ENCODE measurements around the gene GRIK5.
"Not testable (repeated sequence)": the region's sequence is repeated elsewhere in the genome, so short reads cannot be mapped to it uniquely, and the experiment has no call there.

GRIK5 gene

DNA sequence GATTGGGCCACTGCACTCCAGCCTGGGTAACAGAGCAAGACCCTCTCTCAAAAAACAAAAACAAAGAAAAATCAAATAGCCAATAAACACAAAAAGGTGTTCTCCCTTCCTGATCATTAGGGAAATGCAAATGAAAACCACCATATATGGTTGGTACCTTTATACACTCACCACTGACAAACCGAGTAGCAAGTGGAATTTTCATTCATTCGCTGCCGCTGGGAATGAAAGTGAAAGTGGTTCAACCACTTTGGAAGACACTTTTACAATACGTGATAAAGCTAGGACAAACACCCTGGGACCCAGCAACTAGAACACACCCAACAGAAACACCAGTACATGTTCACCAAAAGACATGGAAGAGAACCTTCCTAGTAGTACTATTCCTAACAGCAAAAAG, 21.0 kb downstream of the GRIK5 start:
- no peak for DNase-seq (ENCODE audit: low read depth)

DNA sequence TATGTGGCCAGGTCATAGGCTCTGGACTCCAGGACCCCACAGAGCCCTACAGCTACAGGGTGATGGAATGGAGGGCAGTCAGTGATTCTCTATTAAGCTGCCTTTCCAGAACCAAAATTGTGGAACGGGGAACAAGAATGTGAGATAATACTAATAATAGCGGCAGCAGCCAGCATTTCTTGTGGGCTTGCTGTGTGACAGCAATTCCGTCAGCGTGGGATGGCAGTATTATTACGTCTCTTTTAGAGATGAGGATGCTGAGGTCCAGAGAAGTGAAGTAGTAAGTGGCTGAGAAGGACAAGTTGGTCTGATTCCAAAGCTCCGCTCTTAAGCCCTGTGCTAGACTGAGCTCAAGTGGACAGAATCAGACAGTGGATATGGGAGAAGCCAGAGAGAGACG, 24.4 kb downstream of the GRIK5 start:
- DNase-seq (ENCODE audit: low read depth), result no peak

DNA sequence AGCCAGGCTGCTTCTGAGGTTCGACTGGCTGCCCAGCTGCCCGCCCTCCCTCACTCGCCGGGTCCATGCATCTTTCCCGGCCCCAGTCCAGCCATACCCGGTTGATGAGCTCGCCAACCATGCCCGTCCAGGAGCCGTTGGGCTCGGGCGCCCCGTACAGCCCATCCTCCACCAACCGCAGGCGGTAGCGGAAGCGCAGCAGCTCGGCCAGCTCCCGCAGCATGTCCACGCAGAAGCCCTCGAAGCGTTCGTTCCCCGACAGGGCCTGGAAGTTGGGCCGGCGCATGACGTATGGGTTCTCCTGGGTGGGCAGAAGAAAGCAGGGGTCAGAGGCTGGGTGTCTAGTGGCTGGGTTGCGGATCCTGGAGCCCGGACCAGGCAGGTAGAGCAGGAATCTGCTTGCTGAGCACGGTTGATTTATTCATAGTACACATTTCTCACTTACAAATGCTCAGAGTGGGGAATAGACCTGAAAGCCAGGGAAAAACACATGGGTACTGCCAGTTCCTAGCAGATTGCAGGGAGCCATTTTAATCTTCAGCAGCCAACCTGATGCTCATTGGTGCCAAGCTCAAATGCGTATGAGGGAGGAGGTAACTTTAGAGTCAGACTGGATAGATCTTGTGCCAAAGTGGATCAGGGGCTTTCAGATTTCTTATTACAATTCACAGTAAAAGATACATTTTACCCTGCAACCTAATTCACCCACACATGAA, 27.4 kb downstream of the GRIK5 start:
- DNase-seq (ENCODE audit: low read depth), result no peak

DNA sequence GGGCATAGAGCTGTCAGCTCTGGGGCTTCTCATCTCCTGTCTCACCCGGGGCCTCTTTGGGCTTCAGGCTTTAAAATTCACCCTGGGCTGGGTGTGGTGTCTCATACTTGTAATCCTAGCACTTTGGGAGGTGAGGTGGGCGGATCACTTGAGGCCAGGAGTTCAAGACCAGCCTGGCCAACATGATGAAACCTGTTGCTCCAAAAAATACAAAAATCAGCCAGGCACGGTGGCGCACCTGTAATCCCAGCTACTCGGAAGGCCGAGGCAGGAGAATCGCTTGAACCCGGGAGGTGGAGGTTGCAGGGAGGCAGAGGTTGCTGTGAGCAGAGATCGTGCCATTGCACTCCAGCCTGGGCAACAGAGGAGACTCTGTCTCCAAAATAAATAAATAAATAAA, 29.5 kb downstream of the GRIK5 start:
- DNase-seq (ENCODE audit: low read depth), result not testable (repeated sequence)

DNA sequence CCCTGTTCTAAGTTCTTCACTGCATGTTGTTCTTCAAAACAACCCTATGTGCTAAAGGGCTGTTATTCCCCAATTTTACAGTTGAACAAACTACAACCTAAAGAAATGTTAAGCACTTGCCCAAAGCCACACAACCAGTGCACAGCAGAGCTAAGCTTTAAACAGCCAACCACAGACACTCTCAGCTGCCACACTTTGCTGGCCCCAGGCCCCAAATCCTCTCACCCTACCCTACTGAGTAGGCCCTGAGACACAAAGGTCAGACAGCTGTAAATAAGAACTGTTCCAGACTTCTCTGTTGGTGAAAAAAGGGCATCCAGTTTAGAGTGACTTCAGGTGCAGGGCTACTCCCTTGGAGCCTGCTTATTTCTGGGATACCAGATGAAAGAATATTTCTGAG, 30.0 kb downstream of the GRIK5 start:
- no peak for DNase-seq (ENCODE audit: low read depth)

DNA sequence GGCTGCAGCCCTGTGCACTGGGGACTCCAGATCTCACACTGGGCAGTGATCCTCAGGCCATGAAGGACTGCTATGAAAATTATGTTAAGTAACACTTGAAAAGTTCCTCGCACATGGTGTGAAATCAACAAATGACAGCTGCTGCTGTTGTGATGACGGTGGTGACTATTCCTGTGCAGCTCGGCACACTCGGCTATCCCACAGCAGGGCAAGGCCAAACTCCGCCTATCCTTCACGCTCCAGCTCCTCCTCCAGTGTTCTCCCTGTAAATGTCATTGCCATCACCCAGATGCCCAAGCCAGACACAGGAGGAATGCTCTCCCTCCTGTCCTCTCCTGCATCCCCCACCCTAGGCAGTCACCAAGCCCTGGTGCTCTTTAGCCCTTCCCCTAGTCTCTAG, 31.3 kb downstream of the GRIK5 start:
- DNase-seq (ENCODE audit: low read depth), result no peak

DNA sequence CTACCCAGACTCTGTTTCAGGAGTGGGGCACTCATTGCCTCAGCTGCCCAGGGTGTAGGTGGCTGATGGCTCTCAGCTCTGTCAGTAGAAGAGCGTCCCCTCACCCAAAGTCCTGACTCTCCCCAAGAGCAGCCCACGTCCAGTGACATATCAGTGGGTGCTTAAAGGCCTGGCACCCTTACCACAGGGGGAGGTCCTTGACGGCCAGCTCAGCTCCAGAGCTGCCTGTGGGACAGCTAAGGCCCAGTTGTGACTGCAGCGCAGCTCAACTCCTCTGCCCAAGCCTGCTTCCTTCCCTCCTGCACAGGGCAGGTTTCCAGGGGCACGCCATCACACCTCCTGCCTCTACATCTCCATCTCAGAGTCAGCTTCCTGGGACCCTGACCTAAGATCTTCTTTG, 32.4 kb downstream of the GRIK5 start:
- DNase-seq (ENCODE audit: low read depth), result no peak

DNA sequence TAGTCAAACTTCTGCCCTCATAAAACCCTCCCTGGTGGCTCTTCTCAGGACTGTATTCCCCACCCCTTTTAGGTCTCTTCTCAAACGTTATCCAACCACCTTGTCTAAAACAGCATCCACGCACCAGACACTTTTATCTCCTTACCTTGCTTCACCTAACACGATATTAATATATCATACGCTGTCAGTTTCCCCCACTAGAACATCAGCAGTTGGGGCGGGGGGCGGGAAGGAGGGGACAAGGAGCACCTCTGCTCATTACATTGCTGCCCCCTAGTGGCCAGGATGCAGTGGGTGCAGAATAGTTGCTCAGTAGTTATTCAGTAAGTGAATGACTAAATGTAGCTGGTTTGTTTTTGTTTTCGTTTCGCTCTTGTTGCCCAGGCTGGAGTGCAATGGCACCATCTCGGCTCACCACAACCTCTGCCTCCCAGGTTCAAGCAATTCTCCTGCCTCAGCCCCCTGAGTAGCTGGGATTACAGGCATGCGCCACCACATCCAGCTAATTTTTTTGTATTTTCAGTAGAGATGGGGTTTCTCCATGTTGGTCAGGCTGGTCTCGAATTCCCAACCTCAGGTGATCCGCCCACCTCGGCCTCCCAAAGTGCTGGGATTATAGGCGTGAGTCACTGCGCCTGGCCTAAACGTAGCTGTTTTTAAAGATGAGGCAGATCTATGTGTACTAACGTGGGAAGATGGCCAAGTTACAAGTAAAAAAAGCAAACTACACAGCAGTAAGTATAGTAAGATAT, 35.2 kb downstream of the GRIK5 start:
- DNase-seq (ENCODE audit: low read depth), result peak; percentile 83

DNA sequence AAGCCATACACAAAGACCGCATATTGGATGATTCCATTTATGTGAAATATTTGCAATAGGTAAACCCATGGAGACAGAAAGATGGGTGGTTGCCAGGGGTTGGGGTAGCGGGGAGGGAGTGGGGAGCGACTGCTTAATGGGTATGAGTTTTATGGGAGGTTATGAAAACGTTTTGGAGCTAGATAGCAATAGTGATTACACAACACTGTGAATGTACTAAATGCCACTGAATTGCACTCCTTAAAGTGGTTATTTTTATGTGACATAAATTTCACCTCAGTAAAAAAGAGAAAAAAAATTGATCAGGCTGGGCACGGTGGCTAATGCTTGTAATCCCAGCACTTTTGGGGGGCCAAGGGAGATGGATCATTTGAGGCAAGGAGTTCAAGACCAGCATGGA, 36.6 kb downstream of the GRIK5 start:
- DNase-seq (ENCODE audit: low read depth), result no peak

DNA sequence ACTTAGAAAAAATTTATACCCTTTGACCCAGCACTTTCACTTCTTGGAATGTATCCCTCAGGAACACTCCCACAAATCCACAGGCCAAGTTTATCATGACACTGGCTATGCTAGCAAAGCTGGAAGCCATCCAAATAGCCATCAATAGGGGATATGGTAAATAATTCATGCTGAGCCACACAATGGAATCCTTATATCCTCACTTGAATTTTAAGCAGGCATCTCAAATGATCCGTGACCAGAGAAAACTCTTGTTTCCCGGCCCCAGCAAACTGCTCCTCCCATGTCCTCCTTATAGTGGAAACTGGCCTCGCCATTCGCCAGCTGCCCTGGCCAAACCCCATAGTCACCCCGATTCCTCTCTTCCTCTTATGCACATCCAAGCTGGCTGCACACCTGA, 37.6 kb downstream of the GRIK5 start:
- DNase-seq (ENCODE audit: low read depth), result no peak

DNA sequence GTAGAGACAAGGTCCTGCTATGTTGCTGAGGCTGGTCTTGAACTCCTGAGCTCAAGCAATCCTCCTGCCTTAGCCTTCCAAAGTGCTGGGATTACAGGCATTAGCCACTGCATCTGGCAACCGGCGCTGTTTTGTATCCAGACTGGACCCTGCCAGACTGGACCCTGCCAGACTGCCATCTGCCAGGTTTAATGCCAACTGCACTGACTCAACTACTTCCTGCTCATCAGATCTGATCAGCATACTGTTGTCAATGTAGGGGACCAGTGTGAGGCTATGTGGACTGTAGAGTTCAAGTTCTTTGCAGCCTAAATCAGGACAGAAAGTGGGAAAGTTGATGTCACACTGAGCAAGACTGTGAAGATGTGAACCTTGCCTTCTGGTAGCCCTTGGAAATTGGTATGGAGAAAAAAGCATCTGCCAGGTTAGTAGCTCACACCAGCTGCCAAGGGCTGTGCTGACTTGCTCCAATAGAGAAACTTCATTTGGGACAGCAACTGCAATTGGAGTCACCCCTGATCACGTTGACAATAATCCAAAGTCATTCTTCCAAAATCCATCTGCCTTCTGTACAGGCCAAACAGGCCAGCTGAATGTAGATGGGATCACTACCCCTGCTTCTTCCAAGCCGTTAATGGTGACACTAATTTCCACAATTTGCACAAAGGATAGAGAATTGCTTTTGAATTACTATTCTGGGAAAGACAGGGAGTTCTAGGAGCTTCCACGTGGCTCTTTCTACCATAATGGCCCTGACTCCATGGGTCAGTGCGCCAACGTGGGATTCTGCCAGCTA, 39.2 kb downstream of the GRIK5 start:
- DNase-seq (ENCODE audit: low read depth), result no peak

DNA sequence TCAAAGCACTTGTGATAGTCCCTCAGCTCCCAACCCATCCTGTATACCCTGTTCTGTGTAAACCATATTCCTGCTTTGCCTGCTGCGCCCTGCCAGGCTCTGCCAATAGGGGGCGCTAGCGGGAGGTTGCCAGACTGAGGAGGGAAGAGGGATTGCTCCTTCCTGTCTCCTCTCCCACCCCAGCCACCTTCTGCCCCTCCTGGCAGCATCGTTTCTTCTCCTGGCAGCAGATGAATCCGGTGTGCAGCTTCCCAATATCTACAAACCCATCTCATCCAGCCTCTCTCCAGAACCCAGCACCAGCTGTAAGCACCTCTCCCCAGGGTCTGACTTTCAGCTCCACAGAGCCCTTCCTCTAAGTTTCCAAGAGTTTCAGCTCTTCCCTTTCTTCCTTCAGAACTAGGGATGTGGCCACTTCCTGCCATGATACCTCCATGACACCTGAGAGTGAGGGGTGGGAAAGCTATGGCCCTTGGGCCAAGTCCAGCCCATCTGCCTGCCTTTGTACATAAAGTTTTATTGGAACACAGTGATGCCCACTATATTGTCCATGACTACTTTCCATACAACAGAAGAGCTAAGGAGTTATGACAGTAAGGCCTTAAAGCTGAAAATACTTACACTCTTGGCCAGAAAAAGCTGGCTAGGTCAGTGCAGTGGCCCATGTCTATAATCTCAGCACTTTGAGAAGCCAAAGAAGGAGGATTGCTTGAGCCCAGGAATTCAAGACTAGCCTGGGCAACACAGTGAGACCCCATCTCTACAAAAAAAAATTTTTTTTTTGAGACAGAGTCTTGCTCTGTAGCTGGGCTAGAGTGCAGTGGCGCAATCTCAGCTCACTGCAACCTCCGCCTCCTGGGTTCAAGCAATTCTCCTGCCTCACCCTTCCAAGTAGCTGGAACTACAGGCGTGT, 41.4 kb downstream of the GRIK5 start:
- no peak for DNase-seq (ENCODE audit: low read depth)

DNA sequence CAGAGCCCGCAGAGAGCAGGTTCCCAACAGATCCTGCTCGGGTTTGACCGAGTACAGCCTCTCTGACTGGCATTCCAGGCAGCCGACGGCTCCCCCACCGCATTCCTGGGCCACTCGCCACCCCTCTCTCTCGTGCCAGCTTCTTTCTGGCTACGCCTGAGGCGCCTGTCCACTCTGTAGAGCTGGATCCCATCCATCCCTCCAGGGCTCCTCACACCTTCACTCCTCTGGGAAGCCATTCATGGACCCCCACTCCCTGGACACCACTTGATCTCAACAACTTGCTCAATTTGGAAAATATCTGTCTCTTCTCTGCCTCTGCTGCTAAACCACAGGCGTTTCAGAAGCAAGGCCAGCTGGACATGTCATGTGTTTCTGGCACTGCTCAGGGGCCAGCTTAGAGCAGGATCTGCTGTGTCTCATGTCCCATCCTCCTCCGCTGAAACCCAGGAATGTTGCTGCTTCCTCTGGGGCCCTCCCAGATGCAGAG, 45.3 kb downstream of the GRIK5 start:
- DNase-seq (ENCODE audit: low read depth), result peak; percentile 28

DNA sequence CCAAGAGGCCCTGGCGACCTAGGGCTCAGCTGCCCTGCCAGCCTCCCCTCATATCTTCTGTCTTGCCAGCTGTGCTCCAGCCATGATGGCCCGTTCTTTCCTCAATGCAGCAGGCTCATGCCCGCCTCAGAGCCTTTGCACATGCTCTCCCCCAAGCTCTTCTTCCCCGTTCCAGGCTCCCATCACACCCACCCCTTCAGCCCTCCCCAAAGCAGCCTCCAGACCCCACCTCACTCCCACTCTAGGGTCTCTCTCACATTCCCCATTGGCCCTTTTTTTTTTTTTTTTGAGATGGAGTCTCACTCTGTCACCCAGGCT, 46.1 kb downstream of the GRIK5 start:
- DNase-seq (ENCODE audit: low read depth), result no peak

DNA sequence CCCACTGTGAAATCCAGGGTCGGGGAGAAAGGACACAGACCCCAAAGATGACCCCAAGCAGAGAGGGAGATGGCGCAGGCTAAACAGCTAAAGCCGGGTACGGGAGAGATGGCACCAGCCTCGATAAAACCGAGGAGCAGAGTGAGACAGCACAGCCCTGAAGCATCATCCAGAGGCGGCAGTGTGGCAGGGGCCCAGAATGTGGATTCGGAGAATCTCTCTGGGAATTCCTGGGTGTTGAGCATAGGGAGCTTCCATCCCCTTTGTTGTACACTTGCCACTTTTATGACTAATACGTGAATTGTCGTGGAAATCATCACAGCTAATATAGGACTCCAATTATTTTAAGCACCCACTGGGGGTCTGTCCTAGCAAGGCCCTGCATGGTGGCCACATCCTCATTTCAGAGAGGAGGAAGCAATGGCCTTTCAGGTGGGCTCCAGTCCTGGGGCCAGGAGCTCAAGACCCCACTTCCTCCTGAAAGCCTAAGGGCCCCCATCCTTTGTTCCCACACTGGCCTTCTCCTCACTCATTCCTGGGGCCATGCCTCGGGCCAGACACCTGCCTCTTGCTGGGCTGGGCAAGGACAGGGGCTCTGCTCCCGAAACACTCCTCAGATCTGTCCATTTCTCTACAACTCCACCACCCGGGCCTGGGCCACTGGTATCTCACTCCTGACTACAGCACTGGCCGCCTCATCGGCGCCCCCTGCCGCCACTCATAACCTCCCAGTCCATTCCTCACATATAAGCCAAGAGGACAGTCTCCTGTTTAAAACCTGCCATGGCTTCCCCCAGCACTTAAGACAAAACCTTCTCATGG, 46.7 kb downstream of the GRIK5 start:
- peak; percentile 38 for DNase-seq (ENCODE audit: low read depth)

DNA sequence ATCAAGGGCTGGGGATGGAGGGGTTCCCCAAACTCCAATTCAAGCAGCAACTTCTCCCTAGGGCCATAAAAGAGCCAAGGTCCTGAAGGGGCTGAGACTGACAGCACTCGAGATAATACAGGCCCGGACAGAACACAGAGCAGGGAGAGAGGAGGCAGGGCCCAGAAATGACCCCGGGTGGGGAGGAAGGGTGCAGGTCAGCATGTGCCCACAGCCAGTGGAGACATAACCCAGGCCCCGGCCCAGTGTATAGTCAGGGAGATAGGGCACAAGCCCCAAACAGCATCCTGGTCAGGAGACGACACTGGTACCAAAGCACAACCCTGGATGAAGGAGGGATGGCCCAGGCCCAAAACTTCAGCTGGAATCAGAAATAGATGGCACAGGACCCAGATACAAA, 47.4 kb downstream of the GRIK5 start:
- no peak for DNase-seq (ENCODE audit: low read depth)

DNA sequence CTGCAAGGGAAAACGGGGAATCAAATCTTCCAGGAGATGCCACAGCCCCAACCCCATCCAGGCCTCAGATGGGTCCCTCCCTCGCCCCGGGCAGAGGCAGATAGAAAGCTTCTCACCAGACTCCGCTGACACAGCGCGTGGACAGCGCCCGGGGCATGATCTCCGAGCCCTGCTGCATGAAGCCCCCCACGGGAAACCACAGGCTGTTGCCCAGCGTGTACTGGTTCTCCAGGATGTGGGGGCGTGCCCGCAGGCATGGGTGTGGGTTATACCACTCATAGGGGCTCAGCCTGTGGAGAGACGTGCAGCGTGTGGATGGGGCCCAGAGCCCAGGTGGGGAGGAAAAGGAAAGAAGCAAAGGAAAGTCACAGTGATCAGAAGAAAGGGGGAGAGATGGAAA, 48.8 kb downstream of the GRIK5 start:
- no peak for DNase-seq (ENCODE audit: low read depth)

DNA sequence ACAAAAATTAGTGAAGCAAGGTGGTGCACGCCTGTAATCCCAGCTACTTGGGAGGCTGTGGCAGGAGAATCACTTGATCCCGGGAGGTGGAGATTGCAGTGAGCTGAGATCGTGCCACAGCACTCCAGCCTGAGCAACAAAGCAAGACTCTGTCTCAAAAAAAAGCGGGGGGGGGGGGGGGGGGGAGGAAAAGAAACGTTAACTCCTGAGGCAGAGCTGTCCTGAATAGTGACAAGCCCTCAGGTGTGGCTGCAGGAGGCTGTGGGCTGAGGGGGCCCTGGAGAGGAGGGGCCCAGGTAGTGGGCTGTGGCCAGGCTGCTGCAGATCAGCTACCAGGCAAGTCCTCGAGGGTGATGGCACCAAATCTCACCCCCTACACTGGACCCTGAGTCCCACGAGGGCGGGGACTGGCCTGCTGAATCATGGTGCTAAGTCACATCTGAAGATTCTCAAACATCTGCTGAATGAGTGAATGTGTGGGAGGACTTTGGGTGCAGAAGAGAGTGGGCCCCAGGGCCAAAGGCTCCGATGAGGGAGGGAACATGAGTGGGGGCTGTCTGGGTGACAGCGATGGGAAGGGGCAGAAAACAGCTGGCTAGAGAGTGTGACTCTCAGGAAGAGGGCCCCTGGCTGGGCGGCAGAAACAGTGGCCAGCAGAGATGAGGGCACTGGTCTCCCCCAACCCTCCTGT, 51.4 kb downstream of the GRIK5 start:
- DNase-seq (ENCODE audit: low read depth), result peak; percentile 56

DNA sequence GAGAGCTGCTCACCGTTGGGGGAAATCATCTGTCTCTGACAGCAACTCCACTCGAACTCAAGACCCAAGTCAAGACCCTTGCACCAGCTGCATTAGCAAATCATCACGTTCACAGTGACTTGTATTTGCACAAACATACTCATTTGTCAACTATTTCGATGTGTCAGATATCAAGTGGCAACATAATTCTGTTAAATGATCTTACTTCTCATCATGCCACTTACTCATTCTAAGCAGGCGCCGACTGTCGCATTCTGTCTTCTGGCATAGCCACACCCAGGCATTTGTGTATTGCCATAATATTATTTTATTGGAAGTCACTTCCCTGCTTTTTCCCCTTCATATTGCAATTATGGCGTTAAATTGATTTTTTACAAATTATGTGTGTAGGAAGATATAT, 53.0 kb downstream of the GRIK5 start:
- DNase-seq (ENCODE audit: low read depth), result no peak

DNA sequence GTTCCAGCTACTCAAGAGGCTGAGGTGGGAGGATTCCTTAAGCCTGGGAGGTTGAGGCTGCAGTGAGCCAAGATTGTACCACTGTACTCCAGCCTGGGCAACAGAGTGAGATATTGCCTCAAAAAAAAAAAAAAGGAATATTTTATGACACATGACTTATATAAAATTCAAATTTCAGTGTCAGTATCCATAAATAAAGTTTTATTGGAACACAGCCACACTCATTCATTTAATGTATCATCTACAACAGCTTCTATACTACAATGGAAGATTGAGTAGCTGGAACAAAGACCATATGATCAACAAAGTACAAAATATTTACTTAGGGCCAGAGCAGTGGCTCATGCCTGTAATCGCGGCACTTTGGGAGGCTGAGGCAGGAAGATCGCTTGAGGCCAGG, 57.3 kb downstream of the GRIK5 start:
- not testable (repeated sequence) for DNase-seq (ENCODE audit: low read depth)

All from ELR (cell line).